Measurements from ENCODE around the gene CCDC197.

CCDC197 gene

GRCh38 chr14:94001501-94002396 is 4.6 kb downstream of the CCDC197 start:
- DNase-seq, result peak; percentile 55

GRCh38 chr14:94003397-94003796 is 6.3 kb downstream of the CCDC197 start:
- no peak for DNase-seq

- DNase-seq, result no peak
These were observed 6.9 kb downstream of the CCDC197 start for GRCh38 chr14:94004015-94004414.

GRCh38 chr14:94005324-94006073 is 8.4 kb downstream of the CCDC197 start:
- no peak for DNase-seq

GRCh38 chr14:94008234-94008633 is 11.1 kb downstream of the CCDC197 start:
- no peak for DNase-seq

GRCh38 chr14:94009767-94010166 is 12.7 kb downstream of the CCDC197 start:
- DNase-seq, result peak; percentile 62

GRCh38 chr14:94010625-94011024 is 13.5 kb downstream of the CCDC197 start:
- DNase-seq, result no peak

- DNase-seq, result peak; percentile 44
These were observed 14.7 kb downstream of the CCDC197 start for GRCh38 chr14:94011795-94012194.

GRCh38 chr14:94014382-94014781 is 17.3 kb downstream of the CCDC197 start:
- DNase-seq, result no peak

- no peak for DNase-seq
These were observed 18.1 kb downstream of the CCDC197 start for GRCh38 chr14:94015223-94015622.

- DNase-seq, result no peak
These were observed 19.4 kb downstream of the CCDC197 start for GRCh38 chr14:94016446-94016976.

- no peak for DNase-seq
These were observed 21.2 kb downstream of the CCDC197 start for GRCh38 chr14:94018308-94018707.

GRCh38 chr14:94019329-94019728 is 22.2 kb downstream of the CCDC197 start:
- DNase-seq, result no peak

GRCh38 chr14:94020267-94020666 is 23.2 kb downstream of the CCDC197 start:
- no peak for DNase-seq

GRCh38 chr14:94021001-94021400 is 23.9 kb downstream of the CCDC197 start:
- DNase-seq, result no peak

- DNase-seq, result no peak
These were observed 24.5 kb downstream of the CCDC197 start for GRCh38 chr14:94021416-94022157.

- no peak for DNase-seq
These were observed 25.7 kb downstream of the CCDC197 start for GRCh38 chr14:94022532-94023411.

- no peak for DNase-seq
These were observed 27.4 kb downstream of the CCDC197 start for GRCh38 chr14:94024549-94024948.

GRCh38 chr14:94025720-94026119 is 28.6 kb downstream of the CCDC197 start:
- no peak for DNase-seq

GRCh38 chr14:94026173-94026888 is 29.2 kb downstream of the CCDC197 start, which contains the start of gene OTUB2:
TSS of gene OTUB2 (plus strand) at chr14:94026340. CDS start at chr14:94026538, 198 bp downstream.
- peak; percentile 99 for DNase-seq

Data from fibroblast of skin of abdomen (primary cell).